DOHH2 (cell line): ENCODE results near the gene FBXL17.

Experiments
- CTCF ChIP-seq: fragments of 200-600 bp; sonication (generic); IDR thresholded peaks from one replicate; pipeline ENCODE4 v1.5.1; 2014; ENCODE audit warnings: antibody characterized with exemption, mild to moderate bottlenecking, low read depth, low read length; ENCODE audit not compliant: poor library complexity, severe bottlenecking
- EZH2phosphoT487 ChIP-seq: fragments of 200-600 bp; sonication (generic); IDR thresholded peaks from 2 replicates; pipeline ENCODE4 v1.6.1; 2017; ENCODE audit warnings: borderline replicate concordance, mild to moderate bottlenecking, antibody characterized with exemption, low read length, moderate library complexity, mixed read lengths

- TF ChIP-seq CTCF (no peak), EZH2phosphoT487 (no peak)
These were observed 384.4 kb downstream of the FBXL17 start for GRCh38 chr5:107997338-107997980.
